ENCODE data around the gene LITAFD.
"Not testable (repeated sequence)": the region's sequence is repeated elsewhere in the genome, so short reads cannot be mapped to it uniquely, and the experiment has no call there.

The LITAFD gene

DNA sequence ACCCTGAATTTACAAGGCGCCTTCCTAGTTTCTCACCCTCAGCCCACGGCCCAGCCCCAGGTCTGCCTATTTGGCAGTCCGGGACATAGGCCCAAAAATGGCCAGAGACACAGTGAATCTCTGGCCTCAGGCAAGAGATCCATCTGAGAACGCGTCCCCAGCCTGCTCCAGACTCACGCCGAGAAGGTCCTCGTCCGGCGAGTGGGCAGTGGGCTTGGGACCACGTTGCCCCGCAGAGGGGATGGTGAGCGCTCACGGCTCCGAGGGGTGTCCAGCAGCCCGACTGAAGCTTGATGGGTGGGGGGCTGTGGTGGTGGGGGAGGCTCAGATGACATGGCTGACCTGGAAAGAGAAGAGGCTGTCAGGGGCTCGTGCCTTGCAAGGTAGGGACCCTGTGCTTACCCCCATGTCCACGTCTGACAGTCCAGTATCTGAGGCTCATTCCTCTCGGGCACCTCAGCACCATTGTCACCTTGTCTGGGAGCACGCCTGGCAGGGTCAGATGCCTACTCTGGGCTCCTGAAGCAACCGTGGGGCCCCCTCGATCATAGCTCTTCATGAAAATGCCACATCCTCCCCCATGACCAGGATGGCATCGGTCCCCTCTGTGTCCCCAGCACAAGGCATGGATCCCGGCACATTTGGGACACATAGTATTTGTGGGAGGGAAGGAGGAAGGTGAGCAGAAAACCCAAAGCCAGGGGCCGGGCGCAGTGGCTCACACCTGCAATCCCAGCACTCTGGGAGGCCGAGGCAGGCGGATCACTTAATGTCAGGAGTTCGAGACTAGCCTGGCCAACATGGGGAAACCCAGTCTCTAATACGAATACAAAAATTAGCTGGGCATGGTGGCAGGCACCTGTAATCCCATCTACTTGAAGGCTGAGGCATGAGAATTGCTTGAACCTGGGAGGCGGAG lies 22.9 kb upstream of the LITAFD start:
- DNase-seq (ENCODE audit: low read depth) = no peak

DNA sequence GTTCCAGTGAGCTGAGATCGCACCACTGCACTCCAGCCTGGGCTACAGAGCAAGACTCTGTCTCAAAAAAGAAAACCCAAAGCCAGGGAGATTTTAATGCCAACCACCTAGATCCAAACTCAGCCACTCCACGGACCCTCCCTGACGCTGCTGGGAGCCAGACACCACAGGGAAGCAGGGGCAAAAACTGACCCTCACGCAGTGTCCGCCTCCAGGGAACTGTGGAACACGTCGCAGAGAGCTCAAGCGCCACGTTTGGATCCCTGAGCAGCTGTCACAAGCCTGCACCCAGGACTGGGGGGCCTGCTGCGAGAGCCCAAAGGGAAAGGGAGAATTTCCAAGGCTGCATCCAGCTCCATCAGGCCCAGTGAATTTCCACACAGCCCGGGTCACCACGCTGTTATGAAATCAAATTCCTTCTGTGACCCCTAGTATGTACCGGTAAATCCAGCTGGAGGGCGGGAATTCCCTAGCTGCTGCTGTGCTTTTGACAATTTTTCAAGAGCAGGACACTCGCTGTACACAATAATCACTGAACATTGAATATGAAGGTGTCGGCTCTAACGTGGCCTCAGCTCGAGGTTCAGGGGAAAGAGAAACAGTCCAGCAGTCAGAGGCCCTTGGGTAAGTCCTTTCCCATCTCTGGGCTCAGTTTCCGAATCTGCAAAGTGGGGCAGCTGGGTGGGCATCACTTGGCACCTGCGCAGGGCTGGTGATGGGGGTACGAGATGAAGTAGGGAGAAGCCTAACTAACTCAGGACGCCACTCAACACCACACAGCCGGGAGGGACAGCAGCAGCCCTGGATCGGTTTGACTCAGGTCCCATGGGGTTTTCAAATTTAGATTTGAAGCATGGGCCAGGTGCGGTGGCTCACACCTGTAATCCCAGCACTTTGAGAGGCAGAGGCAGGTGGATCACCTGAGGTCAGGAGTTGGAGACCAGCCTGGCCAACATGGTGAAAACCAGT lies 22.0 kb upstream of the LITAFD start:
- DNase-seq (ENCODE audit: low read depth) = peak; percentile 86

DNA sequence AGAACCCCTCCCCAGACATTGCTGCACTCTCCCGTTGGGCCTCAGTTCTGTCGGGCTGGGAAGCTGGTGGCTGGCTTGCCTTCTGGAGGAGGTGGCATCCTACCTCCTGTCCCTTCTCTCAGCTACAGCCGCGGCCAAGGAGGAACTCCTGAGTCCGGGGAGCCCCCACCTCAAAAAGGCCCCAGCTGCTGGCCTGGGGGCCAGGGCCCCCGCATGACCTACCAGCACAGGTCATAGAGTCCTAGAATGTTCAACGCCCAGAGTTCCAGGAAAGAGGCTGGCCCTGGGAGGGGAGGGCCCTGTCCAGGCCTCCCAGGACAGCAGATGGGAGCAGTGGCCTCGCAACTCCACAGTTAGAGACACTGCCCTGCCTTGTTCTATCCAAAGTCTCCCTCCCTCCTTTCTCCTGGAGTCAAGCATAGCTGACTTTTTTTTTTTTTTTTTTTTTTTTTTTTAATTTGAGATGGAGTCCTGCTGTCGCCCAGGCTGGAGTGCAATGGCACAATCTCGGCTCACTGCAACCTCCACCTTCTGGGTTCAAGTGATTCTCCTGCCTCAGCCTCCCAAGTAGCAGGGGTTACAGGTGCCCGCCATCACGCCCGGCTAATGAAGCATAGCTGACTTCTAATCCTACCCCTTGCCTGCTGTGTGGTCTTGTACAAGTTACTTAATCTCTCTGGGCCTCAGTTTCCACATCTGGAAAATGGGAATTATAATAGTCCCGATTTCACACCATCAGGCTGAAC lies 20.4 kb upstream of the LITAFD start:
- DNase-seq (ENCODE audit: low read depth) = no peak

DNA sequence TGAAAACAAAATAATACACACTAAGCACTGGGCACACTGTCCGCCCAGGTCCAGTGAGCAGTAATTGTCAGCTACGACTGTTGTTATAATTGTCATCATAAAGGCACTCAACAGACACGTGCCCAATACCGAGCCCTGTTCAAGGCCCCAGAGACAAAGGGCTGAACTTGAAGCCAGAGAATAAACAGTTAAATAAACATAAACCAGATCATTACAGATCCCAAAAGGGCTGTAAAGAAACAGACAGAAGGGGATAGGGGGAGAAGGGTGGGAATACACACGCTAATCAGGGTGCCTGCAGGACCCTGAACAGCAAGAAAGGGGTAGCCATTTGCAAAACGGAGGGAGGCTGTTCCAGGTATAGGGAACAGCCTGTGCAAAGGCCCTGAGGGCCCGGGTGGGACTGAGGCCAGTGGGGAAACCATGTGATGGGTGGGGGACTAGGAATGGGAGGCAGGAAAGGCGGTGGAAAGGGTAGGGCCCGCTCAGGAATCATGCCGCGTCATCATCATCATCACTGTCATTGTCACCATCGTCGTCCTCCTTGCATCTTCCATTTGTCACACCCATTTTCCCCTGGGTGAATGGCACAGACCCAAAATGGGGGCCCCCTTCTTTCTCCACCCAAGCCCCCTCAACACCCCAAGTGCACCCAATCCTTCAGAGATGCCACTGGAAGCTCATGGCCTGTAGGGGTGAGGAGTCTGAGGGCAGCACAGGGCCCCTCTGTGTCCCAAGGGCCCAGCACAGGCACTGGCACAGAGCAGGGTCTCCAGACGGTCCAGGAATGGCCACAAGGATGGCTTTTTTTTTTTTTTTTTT lies 19.6 kb upstream of the LITAFD start:
- no peak for DNase-seq (ENCODE audit: low read depth)

DNA sequence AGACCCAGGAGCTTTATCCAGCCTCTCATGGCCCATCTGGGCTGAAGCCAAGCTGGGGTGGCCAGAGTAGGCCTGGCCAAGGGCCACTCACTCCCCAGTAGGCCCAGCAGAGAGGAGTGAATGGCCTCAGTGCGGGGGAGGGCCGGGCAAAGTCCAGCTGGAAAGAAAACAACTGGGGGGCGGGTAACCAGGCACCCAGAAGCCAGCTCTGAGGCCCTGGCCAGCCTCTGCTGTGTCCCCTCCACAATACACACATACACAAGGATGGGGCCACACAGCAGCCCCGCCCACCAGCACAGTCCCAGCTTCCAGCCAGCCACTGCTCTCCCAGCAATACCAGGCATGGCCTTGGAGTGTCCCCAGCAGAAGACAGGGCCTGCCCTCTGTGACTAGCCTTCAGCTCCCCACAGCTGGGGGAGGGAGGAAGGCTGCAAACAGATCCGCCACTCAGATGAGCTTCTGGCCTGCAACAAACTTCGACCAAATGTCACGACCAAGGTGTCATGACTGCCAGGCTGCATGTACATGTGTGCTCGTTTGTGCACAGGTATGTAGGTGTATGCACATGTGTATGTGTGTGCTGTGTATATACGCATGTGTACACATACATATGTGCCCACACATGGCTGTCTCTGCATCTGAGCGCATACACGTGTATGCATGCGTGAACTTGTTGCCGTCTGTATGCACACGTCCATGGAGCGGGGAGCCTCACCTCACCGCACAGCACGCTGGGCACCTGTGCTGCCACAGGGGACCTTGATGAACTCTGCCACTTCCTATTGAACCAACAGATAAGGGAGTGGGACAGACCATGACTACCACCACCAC lies 18.3 kb upstream of the LITAFD start:
- no peak for DNase-seq (ENCODE audit: low read depth)

DNA sequence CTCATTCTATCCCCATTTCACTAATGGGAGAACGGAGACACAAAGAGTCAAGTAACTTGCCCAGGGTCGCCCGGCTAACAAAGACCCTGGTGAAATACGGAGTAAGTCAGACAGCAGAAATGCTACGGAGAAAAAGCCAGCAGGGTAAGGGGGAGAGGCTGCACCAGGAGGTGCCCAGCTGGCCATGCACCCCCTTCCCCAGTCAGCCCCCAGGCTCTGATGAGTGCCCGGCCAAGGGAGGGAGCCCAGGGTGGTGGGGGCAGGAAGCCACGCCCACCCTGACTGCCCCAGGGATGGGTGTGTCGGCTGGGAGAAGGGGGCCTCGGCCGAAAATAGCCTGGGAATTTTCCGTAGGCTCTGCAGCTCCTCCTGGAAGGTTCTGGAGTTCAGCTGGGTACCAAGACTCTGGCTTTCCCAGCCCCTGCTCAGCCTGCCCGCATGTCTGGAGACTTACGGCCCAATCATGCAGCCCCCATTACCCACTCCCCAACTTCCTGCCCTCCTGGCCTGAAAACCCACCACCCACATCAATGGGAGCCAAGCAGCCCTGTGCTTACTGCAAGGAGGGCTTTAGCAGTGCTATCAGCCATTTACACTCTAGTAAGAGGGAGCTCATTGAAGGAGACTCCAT lies 17.6 kb upstream of the LITAFD start:
- no peak for DNase-seq (ENCODE audit: low read depth)

DNA sequence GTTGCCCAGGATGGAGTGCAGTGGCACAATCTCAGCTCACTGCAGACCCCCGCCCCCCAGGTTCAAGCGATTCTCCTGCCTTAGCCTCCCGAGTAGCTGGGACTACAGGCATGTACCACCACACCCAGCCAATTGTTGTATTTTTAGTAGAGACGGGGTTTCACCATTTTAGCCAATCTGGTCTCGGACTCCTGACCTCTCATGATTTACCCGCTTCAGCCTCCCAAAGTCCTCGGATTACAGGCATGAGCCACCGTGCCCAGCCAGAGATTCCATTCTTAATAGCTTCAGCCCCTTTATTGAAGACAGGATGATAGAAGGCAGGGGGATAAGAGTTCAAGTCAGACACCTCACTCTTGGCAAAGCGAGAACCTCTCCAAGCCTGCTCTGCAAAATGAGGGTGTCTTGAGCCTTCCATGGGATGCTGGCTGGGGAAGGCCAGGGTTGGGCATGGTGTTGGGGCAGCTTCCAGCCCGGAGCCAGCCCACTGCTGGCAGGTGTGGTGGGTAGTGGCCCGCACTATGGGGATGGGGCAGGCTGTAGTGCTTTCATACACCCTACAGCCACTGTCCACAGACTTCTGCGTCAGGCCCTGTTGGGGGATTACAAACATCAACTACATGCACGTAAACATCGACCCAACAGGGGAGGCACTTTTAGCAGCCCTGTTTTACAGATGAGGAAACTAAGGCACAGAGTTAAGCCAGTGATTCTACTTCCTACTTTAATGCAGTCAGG lies 16.8 kb upstream of the LITAFD start:
- no peak for DNase-seq (ENCODE audit: low read depth)

DNA sequence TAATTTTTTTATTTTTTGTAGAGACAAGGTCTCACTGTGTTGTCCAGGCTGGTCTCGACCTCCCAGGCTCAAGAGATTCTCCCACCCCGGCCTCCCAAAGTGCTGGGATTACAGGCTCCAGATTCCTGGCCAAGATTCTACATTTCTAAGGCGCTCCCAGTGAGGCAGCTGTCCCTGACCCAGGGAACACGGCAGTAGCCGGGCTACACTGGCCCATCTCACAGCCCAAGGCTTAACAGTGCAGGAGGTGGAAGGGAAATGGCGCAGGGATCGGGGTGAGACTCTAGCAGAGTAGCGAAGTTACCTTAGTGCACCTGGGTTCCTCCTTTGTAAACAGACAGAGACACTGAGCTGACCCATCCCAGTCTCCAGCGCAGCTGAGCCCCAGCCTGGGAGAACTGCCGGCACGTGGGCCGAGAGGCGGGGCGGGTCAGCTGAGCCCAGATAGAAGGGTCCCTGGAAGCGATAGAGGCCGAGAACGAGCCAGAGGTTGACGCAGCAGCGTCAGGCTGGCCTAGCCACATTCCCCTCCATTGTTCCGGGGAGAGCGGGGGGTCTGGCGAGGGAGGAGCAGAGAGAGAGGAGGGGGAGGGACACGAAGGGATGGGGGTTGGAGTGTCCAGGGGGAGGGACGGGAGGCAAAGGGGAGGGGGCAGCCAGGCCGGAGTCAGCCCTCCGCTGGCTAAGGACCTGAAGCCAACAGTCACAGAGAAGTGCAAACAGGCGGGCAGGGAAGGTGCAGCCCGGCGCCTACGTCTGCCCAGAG lies 15.8 kb upstream of the LITAFD start:
- no peak for DNase-seq (ENCODE audit: low read depth)

DNA sequence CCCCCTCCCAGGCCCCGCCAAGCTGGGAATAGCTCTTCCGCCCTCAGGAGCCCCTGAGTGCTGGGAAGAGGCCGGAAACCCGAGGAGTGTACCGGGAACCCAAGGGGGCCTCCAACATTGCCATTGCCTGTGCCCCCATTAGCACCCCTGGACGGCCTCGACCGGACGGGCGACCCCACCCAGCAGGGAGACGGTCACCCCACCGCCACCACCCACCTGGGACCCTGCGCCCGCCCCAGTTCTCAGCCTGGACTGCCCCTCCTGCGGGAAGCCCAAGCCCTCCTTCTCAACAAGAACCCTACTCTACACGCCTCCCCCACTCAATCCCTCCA lies 15.3 kb upstream of the LITAFD start:
- no peak for DNase-seq (ENCODE audit: low read depth)

DNA sequence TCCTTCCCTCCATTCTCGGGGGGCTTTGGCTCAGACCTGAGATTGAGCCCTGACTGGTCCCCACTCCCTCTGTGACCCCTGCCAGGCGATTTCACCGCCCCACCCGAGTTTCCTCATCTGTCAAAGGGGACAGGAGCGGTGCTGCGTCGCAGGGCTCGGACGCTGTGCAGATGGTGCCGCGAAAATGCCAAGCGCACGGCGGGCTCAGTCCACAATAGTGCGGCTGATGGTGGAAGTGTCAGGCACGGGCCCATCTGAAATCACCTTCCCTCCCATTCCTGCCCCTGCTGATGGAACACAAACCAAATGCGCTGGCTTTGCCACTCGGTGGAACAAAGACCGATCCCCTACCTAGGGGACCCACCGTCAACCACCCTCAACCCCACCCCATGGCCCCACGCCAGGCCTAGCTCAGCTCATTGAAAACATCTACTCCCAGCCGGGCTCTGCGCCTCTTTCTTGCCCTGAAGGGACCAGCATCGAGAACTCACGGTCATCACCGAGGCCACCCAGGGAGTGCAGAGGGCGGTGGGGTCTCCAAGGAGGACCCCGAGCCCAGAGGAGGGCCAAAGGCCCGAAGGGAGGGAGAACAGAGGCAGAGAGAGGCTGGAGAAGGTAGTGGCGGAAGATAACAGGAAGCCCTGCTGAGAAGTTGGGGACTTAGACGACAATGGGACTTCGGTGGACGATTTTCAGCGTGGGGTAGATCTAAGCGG lies 14.8 kb upstream of the LITAFD start:
- no peak for DNase-seq (ENCODE audit: low read depth)

DNA sequence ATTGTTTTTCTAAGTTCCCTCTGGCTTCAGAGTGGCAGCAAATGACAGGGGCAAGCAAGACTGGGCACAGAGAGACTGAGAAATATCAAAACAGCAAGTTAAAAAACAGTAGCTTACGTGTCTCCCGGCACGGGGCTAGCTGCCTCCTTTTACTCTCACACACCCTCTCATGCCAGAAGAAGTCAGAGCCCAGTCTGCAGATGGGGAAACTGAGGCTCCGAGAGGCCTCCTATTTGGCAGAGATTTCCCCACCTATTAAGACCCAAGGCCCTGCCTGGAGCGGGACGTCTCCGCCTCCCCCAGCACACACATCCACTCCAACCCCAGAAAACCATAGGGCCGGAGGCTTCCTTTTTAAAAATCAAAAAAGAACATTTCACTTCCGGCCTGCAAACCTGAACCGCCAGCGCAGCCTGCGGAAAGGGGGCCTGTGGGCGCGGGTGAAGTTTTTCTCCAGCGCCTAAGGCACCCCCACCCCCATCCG lies 14.2 kb upstream of the LITAFD start:
- no peak for DNase-seq (ENCODE audit: low read depth)

DNA sequence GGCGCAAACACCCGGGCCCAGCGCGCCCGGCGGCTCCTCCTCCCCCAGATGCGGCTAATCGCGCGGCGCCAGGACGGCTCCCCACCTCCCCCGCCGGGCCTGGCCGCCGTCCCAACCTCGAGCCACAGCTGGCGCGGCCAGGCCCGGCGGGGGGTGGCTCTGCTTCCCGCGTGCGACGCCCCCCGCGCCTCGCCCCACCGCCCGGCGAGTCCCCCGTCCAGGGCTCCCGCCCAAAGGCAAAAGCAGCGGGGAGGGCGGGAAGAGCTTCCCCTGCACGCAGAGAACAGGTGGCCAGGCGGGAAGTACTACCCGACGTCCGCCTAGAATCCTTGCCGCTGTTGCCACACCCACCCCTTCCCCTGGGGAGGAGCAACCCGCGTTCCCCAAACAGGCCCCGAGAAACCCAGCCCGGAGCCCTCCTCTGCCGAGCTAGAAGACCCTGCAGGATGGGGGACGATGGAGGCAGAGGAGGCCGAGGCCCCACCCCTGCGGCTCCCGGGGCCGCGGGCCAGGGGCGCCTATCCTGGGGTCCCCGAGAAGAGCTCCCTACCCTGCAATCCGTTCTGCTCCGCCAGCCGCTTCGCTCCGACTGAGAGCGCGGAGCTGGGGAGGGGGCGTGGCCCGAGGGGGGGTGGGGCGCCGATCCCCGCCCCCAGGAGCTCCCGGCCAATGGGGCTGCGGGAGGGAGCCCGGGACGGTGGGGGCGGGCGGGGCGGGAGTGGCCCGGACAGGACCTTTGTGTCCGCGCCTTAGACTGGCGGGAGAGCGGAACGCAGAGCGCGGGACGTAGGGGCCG lies 13.5 kb upstream of the LITAFD start, which contains the start of gene CARHSP1:
CARHSP1 (minus strand) TSS at position 591 of the 796 bp plus-strand sequence. CDS start 9,678 bp downstream, outside the sequence.
- peak; percentile 81 for DNase-seq (ENCODE audit: low read depth)

DNA sequence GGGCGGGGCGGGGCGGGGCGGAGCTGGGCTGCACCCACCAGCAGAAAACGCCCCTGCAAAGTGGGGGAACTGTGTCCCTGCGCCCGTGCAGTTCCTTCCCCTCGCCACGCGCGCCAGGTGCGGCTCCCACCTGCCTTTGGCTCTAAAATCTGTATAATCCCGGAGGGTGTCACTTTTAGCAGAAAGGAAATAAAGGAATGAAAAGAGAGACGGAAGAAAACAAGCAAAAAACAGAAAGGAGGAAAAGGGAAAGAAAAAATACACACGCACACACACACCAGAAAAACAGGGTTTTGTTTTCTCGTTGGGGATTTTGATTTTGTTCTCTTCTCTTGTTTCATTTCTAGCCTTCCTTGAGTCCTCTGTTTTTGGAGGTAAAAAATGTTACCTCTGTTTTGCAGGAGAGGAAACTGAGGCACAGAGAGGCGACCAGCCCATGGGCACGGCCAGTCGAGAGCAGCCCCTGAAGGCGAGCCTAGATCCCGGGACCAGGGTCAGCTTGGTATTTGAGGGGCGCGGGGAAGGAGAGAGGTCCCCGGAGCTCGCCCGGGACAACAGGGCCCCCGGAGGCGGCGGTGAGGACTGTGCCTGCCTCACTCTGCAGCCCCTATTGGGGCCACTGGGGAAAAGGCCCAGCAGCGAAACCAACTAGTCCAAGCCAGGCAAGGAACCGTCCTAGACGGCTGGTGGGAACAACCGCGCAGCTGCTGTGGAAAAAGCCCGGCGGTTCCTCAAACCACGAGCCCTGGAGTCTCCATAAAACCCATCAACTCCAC lies 12.8 kb upstream of the LITAFD start:
- no peak for DNase-seq (ENCODE audit: low read depth)

DNA sequence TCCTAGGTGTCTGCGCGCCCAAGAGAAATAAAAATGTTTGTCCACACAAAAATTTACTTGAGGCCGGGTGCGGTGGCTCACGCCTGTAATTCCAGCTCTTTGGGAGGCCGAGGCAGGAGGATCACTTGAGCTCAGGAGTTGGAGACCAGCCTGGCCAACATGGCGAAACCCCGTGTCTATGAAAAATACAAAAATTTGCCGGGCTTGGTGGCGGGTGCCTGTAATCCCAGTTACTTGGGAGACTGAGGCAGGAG lies 12.2 kb upstream of the LITAFD start:
- not testable (repeated sequence) for DNase-seq (ENCODE audit: low read depth)

DNA sequence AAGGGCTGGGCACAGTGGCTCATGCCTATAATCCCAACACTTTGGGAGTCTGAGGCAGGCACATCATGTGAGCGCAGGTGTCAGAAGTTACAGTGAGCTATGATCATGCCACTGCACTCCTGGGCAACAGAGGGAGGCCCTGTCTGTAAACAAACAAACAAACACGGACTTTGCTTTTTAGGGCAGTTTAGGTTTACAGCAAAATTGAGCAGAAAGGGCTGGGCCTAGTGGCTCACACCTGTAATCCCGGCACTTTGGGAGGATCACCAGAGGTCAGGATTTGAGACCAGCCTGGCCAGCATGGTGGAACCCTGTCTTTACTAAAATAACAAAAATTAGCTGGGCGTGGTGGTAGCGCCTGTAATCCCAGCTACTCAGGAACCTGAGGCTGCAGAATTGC lies 10.1 kb upstream of the LITAFD start:
- DNase-seq (ENCODE audit: low read depth) = no peak
